ENCODE measurements around the gene SEC14L3.

The SEC14L3 gene

GRCh38 chr22:30471616-30472318 lies at the start of gene SEC14L3:
Gene SEC14L3 (minus strand): TSS chr22:30472017. CDS start chr22:30471958, 59 bp downstream.
- DNase-seq (ENCODE audit: low read depth): no peak

GRCh38 chr22:30519842-30520425 lies 48.1 kb upstream of the SEC14L3 start:
- DNase-seq (ENCODE audit: low read depth): no peak

- no peak for DNase-seq (ENCODE audit: low read depth)
Observed at GRCh38 chr22:30516731-30517130, 44.9 kb upstream of the SEC14L3 start.

GRCh38 chr22:30516273-30516672 lies 44.5 kb upstream of the SEC14L3 start:
- DNase-seq (ENCODE audit: low read depth): no peak

- DNase-seq (ENCODE audit: low read depth): no peak
Observed at GRCh38 chr22:30514252-30514651, 42.4 kb upstream of the SEC14L3 start.

- no peak for DNase-seq (ENCODE audit: low read depth)
Observed at GRCh38 chr22:30513462-30513861, 41.6 kb upstream of the SEC14L3 start.

- DNase-seq (ENCODE audit: low read depth): no peak
Observed at GRCh38 chr22:30511911-30512310, 40.1 kb upstream of the SEC14L3 start.

GRCh38 chr22:30511109-30511508 lies 39.3 kb upstream of the SEC14L3 start:
- no peak for DNase-seq (ENCODE audit: low read depth)

- no peak for DNase-seq (ENCODE audit: low read depth)
Observed at GRCh38 chr22:30508216-30508615, 36.4 kb upstream of the SEC14L3 start.

- no peak for DNase-seq (ENCODE audit: low read depth)
Observed at GRCh38 chr22:30507670-30508069, 35.9 kb upstream of the SEC14L3 start.

GRCh38 chr22:30506507-30506968 lies 34.7 kb upstream of the SEC14L3 start:
- no peak for DNase-seq (ENCODE audit: low read depth)

- DNase-seq (ENCODE audit: low read depth): no peak
Observed at GRCh38 chr22:30503551-30503950, 31.7 kb upstream of the SEC14L3 start.

- no peak for DNase-seq (ENCODE audit: low read depth)
Observed at GRCh38 chr22:30502911-30503310, 31.1 kb upstream of the SEC14L3 start.

GRCh38 chr22:30502153-30502552 lies 30.3 kb upstream of the SEC14L3 start:
- DNase-seq (ENCODE audit: low read depth): no peak

- DNase-seq (ENCODE audit: low read depth): no peak
Observed at GRCh38 chr22:30500628-30501027, 28.8 kb upstream of the SEC14L3 start.

GRCh38 chr22:30497466-30498150 lies 25.8 kb upstream of the SEC14L3 start:
- DNase-seq (ENCODE audit: low read depth): no peak

- no peak for DNase-seq (ENCODE audit: low read depth)
Observed at GRCh38 chr22:30495041-30495784, 23.4 kb upstream of the SEC14L3 start.

- no peak for DNase-seq (ENCODE audit: low read depth)
Observed at GRCh38 chr22:30492144-30492543, 20.3 kb upstream of the SEC14L3 start.

GRCh38 chr22:30491381-30491780 lies 19.6 kb upstream of the SEC14L3 start:
- no peak for DNase-seq (ENCODE audit: low read depth)

- no peak for DNase-seq (ENCODE audit: low read depth)
Observed at GRCh38 chr22:30490399-30490798, 18.6 kb upstream of the SEC14L3 start.

GRCh38 chr22:30488121-30488520 lies 16.3 kb upstream of the SEC14L3 start:
- no peak for DNase-seq (ENCODE audit: low read depth)

- no peak for DNase-seq (ENCODE audit: low read depth)
Observed at GRCh38 chr22:30486661-30487115, 14.9 kb upstream of the SEC14L3 start.
